Tibial nerve (tissue), 4 donors: ENCODE data around the gene KIAA1586.

Experiments
- EP300 ChIP-seq, 2 donors: sonication (generic); formaldehyde crosslinking; IDR thresholded peaks; one replicate each; pipeline ENCODE4 v1.6.1; 2017; ENCODE audit warnings: antibody characterized with exemption in 2 of 2, mild to moderate bottlenecking in 1 of 2
- POLR2A ChIP-seq, 2 donors: fragments of 450-650 bp; IDR thresholded peaks; one replicate each; pipeline ENCODE4 v1.6.1; 2017; ENCODE audit warnings: antibody characterized with exemption in 2 of 2, mild to moderate bottlenecking in 2 of 2, moderate library complexity in 2 of 2
- TF ChIP-seq, protein P1 (sequence below), 5 experiments: fragments of 200-600 bp in 3 of 5; fragments of 450-650 bp in 2 of 5; sonication (generic) in 3 of 5; IDR thresholded peaks; one replicate each; pipeline ENCODE4 v1.5.1; 2016 to 2019; ENCODE audit warnings: antibody characterized with exemption in 5 of 5, mild to moderate bottlenecking in 3 of 5, moderate library complexity in 2 of 5

DNA sequence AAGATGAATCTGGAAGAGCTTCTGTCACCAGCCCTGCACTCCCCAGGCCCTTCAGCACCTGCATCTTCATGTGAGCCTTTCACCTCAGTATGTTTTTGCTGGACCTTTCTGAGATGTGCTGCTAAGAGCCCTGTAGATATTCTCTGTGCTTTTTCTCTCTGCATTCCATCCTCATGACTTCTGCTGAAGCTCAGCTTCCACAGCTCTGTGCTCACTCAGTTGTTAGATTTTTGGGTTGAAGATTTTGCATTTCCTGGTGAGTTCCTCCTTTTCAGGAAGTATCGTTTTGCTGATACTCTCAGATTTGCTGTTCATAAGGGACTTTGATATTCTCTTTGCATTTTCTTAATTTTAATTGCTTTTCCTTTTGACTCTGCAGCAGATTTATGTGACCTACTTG, 18.3 kb downstream of the KIAA1586 start:
- TF ChIP-seq, protein P1, sequence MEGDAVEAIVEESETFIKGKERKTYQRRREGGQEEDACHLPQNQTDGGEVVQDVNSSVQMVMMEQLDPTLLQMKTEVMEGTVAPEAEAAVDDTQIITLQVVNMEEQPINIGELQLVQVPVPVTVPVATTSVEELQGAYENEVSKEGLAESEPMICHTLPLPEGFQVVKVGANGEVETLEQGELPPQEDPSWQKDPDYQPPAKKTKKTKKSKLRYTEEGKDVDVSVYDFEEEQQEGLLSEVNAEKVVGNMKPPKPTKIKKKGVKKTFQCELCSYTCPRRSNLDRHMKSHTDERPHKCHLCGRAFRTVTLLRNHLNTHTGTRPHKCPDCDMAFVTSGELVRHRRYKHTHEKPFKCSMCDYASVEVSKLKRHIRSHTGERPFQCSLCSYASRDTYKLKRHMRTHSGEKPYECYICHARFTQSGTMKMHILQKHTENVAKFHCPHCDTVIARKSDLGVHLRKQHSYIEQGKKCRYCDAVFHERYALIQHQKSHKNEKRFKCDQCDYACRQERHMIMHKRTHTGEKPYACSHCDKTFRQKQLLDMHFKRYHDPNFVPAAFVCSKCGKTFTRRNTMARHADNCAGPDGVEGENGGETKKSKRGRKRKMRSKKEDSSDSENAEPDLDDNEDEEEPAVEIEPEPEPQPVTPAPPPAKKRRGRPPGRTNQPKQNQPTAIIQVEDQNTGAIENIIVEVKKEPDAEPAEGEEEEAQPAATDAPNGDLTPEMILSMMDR (IDR thresholded peaks at IDR 0.05), result no peak
- no peak for TF ChIP-seq POLR2A (IDR thresholded peaks at IDR 0.05)
- no peak for TF ChIP-seq EP300 (IDR thresholded peaks at IDR 0.05)
